Prostate gland (tissue), 2 donors: ENCODE data around the gene CHCHD1. TPM values are rescaled to one million over a fixed set of nuclear protein-coding genes. Genes with fewer than 3 reads are reported as not detected.

ENCODE experiments used
- DNase-seq: peaks from one replicate; pipeline ENCODE4 v3.0.0-alpha.2; 2019; ENCODE audit warnings: low spot score
- H3K27ac ChIP-seq, 2 donors: fragments of 200-600 bp; sonication (generic); 2 replicates each; pipeline ENCODE4 v1.5.1; 2017 to 2019
- H3K27me3 ChIP-seq: fragments of 200-600 bp; sonication (generic); replicated peaks from 2 replicates; pipeline ENCODE4 v1.5.1; 2019; ENCODE audit not compliant: insufficient read depth
- H3K36me3 ChIP-seq, 2 donors: fragments of 200-600 bp; sonication (generic); 1 replicate in 1 of 2; 2 replicates in 1 of 2; pipeline versions ENCODE4 v1.5.1 to v1.8.1; 2017 to 2019
- H3K4me1 ChIP-seq: fragments of 200-600 bp; sonication (generic); replicated peaks from 2 replicates; pipeline ENCODE4 v1.5.1; 2019
- H3K4me3 ChIP-seq, 2 donors: fragments of 200-600 bp; sonication (generic); 2 replicates each; pipeline ENCODE4 v1.5.1; 2017 to 2019
- H3K9me3 ChIP-seq: fragments of 200-600 bp; sonication (generic); 2 replicates; pipeline ENCODE4 v1.5.1; 2017
- POLR2A ChIP-seq: fragments of 450-650 bp; IDR thresholded peaks from one replicate; pipeline ENCODE4 v1.6.1; 2016; ENCODE audit warnings: antibody characterized with exemption, mild to moderate bottlenecking
- POLR2AphosphoS5 ChIP-seq: sonication (generic); formaldehyde crosslinking; IDR thresholded peaks from one replicate; pipeline ENCODE4 v1.6.1; 2017; ENCODE audit warnings: antibody characterized with exemption
- WGBS: methylation state at CpG from one replicate; pipeline ENCODE4 v1.1.5; 2018; 5-methylcytosine and 5-hydroxymethylcytosine counted together
- intact Hi-C: fragments of 100-400 bp; cut with DNase I; formaldehyde crosslinking; loops from one replicate; pipeline ENCODE4 v1.14.2; 2022
- total RNA-seq, 2 donors: library from RNA; depleted of rRNA; stranded (reverse); fragments of >200 nt; gene quantifications; one replicate each; pipeline ENCODE4 v1.1.0, GENCODE V29; 2016
- TF ChIP-seq, protein P1 (sequence below), 4 experiments: fragments of 200-600 bp in 2 of 4; fragments of 450-650 bp in 2 of 4; sonication (generic) in 2 of 4; IDR thresholded peaks; 1 replicate in 3 of 4; 2 replicates in 1 of 4; pipeline ENCODE4 v1.5.1; 2016 to 2019; ENCODE audit warnings: antibody characterized with exemption in 4 of 4, mild to moderate bottlenecking in 2 of 4, moderate library complexity in 2 of 4

Gene CHCHD1
- total RNA-seq, 2 donors from 2014 or later = 33.2 to 55.6 TPM

DNA sequence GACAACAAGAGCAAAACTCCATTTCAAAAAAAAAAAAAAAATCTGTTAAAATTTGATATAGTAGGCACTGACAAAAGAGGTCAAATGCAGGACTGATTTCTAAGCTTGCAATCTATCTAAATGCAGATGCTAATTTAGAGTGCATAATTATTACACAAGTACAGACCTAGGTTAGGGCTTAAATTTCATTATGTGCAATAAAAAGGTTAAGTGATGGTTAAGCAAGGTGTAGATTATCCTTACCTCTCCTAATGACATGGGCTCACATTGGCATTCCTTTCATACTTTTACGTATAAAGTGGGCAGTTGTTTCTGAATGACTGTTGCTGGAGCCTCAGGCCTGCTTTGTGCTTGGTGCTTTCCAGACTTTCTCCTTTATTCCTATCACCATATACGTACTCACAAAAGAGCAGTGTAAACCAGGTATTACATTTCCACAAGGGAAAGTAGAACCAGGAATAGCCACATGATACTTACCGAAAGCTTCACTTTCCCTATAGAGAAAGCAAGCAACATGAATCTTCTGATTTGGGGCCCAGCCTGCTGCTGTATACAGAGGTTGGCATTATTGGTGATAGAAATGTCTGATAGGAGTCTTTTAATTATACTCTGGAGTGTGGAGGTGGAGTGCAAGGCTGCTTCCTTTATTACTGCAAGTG, 2.2 kb upstream of the CHCHD1 start:
- H3K36me3 ChIP-seq = no peaks in the 10 kb centered on the region
- 75% methylated on average over 3 of the region's 3 CpGs for WGBS
- DNase-seq = no peak
- no peak overlapping the region for H3K4me3 ChIP-seq
- H3K9me3 ChIP-seq = no peaks in the 10 kb centered on the region
- peaks cover 5% of the 10 kb centered on the region for H3K4me1 ChIP-seq
- intact Hi-C loops = no loop called here
- no peaks in the 10 kb centered on the region for H3K27me3 ChIP-seq
- H3K27ac ChIP-seq = no peak overlapping the region
- TF ChIP-seq POLR2AphosphoS5 = no peak
- TF ChIP-seq, protein P1, sequence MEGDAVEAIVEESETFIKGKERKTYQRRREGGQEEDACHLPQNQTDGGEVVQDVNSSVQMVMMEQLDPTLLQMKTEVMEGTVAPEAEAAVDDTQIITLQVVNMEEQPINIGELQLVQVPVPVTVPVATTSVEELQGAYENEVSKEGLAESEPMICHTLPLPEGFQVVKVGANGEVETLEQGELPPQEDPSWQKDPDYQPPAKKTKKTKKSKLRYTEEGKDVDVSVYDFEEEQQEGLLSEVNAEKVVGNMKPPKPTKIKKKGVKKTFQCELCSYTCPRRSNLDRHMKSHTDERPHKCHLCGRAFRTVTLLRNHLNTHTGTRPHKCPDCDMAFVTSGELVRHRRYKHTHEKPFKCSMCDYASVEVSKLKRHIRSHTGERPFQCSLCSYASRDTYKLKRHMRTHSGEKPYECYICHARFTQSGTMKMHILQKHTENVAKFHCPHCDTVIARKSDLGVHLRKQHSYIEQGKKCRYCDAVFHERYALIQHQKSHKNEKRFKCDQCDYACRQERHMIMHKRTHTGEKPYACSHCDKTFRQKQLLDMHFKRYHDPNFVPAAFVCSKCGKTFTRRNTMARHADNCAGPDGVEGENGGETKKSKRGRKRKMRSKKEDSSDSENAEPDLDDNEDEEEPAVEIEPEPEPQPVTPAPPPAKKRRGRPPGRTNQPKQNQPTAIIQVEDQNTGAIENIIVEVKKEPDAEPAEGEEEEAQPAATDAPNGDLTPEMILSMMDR (IDR thresholded peaks at IDR 0.05) = no peak
- TF ChIP-seq POLR2A = no peak

DNA sequence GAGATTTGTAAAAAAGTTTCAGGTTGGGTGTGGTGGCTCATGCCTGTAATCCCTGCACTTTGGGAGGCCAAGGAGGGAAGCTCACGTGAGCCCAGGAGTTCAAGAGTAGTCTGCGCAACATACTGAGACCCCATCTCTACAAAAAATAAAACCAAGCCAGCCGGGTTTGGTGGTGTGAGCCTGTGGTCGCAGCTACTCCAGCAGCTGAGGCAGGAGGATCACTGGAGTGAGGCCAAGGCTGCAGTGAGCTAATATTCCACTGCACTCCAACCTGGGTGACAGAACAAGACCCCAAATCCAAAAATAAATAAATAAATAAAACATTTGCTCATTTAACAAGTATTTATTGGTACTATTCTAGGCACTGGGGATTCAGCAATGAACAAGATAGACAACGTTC, 1.5 kb upstream of the CHCHD1 start:
- no peaks in the 10 kb centered on the region for H3K36me3 ChIP-seq
- no peak overlapping the region for H3K27ac ChIP-seq
- DNase-seq = no peak
- no peak overlapping the region for H3K4me3 ChIP-seq
- 78% methylated on average over 5 of the region's 5 CpGs for WGBS
- intact Hi-C loops = no loop called here
- H3K9me3 ChIP-seq = no peaks in the 10 kb centered on the region
- no peaks in the 10 kb centered on the region for H3K27me3 ChIP-seq
- peaks cover 5% of the 10 kb centered on the region for H3K4me1 ChIP-seq
- TF ChIP-seq, protein P1 (IDR thresholded peaks at IDR 0.05) = no peak
- no peak for TF ChIP-seq POLR2A
- TF ChIP-seq POLR2AphosphoS5 = no peak

DNA sequence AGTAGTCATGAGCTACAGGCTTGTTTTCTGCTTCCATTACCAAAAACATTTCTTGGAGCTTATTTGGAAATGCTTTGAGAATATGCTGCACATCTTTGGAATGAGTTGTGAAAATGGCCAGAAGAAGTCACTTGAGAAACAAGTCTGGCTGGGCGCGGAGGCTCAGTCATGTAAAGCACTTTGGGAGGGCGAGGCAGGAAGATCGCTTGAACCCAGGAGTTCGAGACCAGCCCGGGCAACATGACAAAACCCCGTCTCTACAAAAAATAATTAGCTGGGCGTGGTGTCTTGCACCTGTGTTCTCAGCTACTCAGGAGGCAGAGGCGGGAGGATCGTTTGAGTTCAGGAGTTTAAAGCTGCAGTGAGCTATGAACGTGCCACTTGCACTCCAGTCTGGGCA, 882 bp upstream of the CHCHD1 start:
- intact Hi-C loops = no loop called here
- 14% methylated on average over 11 of the region's 11 CpGs for WGBS
- peak overlapping the region; percentile 60 to 80 for H3K4me3 ChIP-seq
- peaks cover 5% of the 10 kb centered on the region for H3K4me1 ChIP-seq
- TF ChIP-seq POLR2AphosphoS5 (no peak), POLR2A (no peak)
- TF ChIP-seq, protein P1 (IDR thresholded peaks at IDR 0.05) = no peak
- no peaks in the 10 kb centered on the region for H3K9me3 ChIP-seq
- no peak for DNase-seq
- no peaks in the 10 kb centered on the region for H3K36me3 ChIP-seq
- no peaks in the 10 kb centered on the region for H3K27me3 ChIP-seq
- H3K27ac ChIP-seq = peak overlapping the region; percentile 82 to 93

DNA sequence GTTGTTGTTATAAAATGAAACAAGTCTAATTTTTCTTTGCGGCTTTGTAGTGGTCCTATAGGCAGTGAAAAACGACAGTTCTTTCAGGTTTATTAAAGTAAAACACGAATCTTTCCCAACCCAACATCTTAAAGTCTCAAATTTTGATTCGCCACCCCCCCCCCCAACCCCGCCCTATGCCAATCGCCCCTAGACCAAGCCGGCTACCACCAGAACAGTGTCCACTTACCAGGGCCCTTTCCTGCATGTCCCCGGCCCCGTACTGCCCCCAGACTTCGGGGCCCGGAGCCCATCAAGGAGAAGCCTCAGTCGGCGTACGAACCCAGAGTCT, 335 bp upstream of the CHCHD1 start:
- TF ChIP-seq POLR2AphosphoS5 (no peak), POLR2A (no peak)
- TF ChIP-seq, protein P1 (IDR thresholded peaks at IDR 0.05) = no peak
- intact Hi-C loops = no loop called here
- peaks cover 5% of the 10 kb centered on the region for H3K4me1 ChIP-seq
- DNase-seq = no peak
- H3K27ac ChIP-seq = peak overlapping the region; percentile 82 to 93
- H3K27me3 ChIP-seq = no peaks in the 10 kb centered on the region
- H3K9me3 ChIP-seq = no peaks in the 10 kb centered on the region
- WGBS = under 1% methylated on average over 14 of the region's 14 CpGs
- H3K4me3 ChIP-seq = peak overlapping the region; percentile 60 to 80
- no peaks in the 10 kb centered on the region for H3K36me3 ChIP-seq

DNA sequence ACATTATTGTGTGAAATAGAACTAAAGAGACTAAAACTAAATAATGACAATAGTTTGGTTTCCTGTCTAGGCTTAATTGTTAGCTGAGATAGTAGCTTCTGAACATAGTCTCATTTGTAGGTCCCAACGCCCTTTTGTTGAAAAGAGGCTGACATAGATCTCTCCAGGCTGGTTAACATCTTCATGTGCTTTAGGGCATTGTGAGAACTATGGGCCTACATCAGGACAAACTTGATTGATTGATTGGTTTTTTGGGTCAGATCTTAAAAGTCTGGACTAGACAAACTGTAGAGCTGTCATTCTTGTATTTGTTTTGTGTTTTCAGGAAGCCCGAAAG, 869 bp downstream of the CHCHD1 start:
- Histone ChIP-seq H3K27me3 (no peaks in the 10 kb centered on the region), H3K9me3 (no peaks in the 10 kb centered on the region), H3K36me3 (no peaks in the 10 kb centered on the region), H3K4me3 (peak overlapping the region; percentile 60 to 80), H3K27ac (peak overlapping the region; percentile 82 to 93), H3K4me1 (peaks cover 11% of the 10 kb centered on the region)
- intact Hi-C loops = no loop called here
- WGBS = 46% methylated on average over 2 of the region's 2 CpGs
- DNase-seq = no peak
- TF ChIP-seq POLR2A = no peak
- no peak for TF ChIP-seq POLR2AphosphoS5
- TF ChIP-seq, protein P1 (IDR thresholded peaks at IDR 0.05) = no peak
